NCI-H1930 (cell line): ENCODE results near the gene CYTH4.

Experiments used
- DNase-seq, 2 experiments: peaks; one replicate each; lab custom pipeline; 2025; lab: John Stamatoyannopoulos, UW

Gene CYTH4

DNA sequence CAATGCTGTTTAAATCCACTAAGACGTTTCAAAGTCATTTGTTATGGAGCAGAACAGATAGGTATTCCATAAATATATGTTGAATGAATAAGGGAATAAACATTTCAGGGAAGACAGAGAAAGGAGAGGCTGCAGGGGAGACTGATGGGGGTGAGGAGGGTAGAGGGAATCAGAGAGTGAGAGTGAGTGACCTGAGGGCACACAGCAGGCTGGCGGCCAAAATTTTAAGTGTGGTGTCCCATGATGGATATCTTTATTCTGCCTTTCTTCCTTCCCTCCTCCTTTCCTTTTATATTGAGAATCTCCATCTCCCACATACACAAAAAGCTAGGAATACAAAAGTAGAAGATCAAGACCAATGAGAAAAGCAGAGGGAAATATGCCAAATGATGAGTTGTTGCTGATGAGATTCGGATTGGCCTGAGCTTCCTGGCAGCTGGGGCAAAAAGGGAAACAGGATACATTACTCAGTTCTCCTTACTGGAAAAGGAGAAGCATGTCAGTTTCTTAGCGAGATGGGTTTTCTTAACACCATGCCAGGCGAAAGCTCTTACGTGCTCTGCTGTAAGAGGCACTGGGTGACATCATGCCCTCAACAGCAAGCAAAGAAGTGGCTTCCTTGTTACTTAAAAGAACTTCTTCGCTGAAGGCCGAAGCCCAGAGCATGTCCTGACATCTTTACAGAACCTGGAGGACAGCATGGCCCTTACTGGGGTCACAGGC, 11.2 kb upstream of the CYTH4 start:
- no peak for DNase-seq

DNA sequence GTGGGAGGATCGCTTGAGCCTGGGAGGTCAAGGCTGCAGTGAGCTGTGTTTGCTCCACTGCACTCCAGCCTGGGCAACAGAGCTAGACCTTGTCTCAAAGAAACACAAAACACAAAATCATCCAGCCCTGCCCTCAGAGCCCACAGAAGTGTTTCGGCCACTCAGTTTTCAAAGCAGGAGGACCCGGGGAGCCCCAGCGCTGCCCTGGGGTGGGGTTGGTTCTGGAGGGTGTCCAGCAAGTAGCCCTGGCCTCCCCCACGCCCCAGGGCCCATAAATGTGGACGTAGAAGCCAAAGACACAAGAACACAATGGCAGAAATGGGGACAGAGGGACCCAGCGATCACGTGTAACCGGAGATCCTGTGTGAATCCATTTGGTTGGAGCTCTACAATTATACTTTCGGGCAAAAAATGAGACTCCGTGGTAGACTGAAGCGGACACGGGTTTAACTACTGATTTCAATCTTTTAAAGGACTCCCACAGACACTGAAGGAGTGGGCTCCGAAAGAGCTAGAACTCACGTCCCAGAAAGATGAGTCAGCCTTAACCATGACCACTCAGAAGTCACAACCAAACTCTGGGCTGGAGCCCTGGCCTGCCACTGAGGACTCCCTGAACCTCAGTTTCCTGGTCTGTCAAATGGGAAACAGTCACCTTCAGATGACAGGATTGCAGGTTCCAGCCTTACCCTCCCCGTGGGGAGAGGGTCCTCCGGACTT, 9.0 kb upstream of the CYTH4 start:
- DNase-seq = no peak

DNA sequence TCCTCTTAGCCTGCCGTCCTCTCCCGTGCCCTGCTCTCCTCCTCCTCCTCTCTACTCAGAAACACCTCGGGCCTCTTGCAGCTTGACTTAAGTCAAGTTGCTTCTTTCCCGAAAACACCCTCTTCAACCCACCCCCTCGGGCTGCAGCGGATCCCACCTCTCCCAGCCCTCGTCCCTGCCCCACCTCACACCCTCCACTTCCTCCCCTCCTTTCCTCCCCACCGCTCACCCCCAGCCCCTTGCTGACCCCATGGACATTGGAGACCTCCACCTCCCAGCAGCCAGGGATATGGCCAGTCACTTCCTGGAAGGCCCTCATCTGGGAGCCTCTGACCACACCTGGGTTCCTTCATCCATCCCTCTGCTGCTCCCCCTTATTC, 8.5 kb upstream of the CYTH4 start:
- no peak for DNase-seq

DNA sequence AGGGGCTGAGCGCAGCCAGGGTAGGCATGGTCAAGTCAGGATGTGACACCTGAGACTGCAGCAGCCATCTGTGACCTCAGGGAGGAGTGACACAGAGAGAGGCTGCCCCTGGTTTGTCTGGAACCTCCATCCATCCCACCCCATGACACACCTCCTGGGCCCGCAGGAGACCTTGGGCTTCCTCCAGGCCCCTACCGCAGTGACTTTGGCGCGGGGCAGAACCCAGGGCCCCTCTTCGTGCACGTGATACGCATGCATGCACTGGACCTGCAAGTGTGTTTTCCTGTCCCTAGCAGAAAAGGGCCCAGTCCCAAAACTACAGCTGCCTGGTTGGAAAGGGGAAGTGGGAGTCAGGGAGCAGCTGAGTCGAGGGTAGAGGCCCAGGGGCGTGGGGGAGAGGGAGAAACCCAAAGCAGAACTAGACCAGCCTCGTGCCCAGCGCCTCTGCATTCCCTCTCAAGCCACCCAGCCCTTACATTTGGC, 7.9 kb upstream of the CYTH4 start:
- DNase-seq = no peak

DNA sequence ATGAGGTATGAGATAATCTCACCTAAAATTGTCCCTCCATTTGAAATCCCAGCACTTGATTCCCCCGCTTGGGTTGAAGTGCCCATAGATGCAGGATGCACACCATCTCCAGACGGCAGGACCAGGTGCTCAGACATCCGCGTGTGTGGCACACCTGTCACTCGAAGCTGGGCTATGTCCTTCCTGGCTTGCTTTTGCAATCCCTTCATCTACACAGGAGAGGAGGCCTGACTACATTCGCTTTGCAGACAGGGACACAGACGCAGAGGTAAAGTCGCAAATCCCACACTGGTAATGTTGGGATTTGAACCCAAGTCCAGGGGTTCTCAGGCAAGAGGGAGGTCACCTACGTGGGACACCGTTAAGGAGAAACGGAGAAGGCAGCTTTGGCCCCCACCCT, 7.2 kb upstream of the CYTH4 start:
- no peak for DNase-seq

DNA sequence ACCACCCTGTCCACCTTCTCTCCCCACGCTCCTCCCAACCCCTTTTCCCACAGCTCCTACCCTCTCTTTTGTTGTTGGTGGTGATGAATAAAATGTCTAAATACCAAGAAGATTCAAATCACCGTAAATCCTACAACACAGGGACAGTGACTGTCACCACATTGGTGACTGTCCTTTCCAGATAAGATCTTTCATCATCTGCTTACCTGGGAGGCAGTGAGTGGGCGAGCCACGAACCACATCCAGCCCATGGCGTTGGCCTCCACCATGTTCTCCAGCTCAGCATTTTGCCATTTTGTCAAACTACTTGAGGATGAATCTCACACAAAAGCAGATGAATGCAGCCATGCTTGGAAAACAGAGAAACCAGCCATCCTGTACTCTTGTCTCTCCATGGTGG, 6.7 kb upstream of the CYTH4 start:
- DNase-seq = no peak

DNA sequence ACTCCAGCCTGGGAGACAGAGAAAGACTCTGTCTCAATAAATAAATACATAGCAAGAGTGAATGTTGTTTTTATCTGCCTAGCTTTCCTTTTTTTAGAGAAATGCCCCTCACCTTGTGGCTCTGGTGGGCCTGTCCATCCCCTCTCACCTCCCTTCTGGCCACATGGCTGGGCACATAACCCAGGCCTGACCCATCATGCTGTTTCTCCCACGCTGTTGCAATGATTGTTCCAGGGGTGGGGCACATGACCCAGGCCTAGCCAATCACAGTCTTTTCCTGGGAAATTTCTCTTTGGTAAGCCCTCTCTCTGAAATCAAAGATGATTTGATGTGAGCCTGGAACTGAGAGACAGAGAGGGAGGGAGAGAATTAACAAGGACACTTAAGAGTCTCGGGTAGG, 5.5 kb upstream of the CYTH4 start:
- DNase-seq = no peak

DNA sequence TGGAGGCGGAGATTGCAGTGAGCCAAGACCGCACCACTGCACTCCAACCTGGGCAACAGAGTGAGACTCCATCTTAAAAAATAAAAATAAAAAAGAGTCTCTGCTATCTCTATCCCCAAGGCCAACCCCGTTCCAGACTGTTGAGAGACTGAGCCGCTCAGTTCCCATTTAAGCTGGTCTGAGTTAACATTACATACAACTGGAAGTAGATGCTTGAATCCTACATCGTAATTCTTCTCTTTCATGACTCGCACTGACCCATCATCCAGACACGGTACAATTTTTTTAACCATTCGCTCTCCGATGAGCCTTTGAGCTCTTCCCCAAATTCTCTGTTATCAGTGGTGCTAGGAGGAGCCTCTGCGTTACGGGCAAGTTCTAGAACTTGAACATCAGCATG, 4.9 kb upstream of the CYTH4 start:
- no peak for DNase-seq

DNA sequence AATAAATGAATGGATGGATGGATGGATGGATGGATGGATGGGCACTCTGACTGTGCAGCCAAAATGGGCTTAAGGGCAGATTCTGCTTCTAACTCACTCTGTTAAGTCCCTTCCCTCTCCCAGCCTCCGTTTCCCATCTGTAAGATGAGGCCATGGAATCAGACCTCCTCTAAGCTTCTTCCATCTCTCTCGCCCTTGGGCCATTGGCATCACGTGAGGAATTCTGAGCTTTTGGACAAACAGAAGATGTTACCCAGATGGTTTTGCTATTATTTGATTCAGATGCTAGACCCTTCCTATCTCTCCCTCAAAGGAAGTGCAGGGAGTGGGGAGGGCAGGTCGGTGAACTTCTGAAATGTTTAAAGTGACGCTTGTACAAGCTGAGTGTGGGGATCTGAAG, 4.0 kb upstream of the CYTH4 start:
- DNase-seq = no peak

DNA sequence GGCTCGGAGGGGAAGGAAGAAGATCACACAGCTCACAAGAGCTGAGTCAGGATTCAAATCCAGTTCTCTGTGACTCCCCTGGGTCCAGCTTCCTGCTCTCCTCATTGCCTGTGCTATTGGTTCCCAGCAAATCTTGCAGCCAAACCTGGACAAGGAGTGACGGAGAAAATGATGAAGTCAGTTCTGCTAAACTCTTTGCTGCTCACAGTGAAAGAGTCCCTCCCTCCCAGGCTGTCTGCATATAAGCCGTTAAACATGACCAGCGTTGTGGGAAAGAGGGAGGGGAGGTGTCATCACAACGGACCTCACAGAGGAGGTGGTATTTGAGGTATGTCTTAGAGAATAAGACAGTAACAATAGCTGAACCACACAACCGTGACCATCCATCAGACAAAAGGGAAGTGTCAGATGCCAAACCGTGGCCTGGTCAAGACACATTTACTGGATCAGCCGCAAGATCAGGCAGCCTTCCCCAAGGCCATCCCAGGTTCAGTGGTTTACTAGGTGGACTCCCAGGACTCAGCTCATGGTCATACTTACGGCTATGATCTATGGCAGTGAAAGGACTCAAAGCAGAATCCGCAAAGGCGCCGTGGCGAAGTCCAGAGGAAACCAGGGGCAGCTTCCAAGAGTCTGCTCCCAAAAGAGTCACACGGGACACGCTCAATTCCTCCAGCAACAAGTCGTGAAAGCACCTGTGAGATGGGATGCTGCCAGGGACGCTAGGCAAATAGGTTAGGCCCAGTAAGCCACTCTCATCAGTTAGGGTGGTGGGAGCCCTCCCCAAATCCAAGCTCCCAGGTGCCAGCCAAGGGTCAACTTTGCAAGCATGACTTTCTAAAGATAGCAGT, 2.8 kb upstream of the CYTH4 start:
- no peak for DNase-seq

DNA sequence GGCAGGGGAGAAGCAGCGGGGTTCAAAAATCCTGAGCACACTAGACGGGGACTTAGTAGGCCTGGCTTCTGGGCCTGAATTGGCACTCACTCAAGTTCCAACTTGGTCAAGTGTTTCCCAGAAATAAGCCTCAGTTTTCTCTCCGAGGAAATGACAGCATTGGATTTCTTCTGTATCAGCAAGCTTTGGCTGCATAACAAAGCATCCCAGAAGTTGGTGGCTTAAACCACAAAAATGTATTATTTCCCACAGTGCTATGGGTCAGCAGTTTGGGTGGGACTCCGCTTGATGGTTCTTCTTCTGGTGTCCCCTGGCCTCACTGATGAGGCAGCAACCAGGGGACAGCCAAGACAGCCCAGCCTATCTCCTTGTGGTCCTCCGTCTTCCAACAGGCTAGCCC, 1.6 kb upstream of the CYTH4 start:
- no peak for DNase-seq

DNA sequence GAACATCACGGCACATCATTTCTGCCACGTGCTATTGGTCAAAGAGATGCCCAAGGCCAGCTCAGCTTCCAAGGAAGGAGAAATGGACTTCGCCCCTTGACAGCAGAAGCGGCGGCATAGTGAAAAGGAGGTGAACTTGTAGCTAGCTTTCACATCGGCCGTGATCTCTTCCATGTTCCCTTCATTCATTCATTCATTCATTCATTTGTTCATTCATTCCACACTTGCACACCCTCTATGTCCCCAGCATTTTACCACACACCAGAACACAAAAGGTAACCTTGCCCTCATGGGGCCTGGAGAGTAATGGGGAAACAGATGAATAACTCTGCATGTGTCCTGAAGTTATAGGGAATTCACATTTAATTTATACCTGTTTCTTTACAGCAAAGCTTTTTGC, 1.1 kb upstream of the CYTH4 start:
- no peak for DNase-seq

DNA sequence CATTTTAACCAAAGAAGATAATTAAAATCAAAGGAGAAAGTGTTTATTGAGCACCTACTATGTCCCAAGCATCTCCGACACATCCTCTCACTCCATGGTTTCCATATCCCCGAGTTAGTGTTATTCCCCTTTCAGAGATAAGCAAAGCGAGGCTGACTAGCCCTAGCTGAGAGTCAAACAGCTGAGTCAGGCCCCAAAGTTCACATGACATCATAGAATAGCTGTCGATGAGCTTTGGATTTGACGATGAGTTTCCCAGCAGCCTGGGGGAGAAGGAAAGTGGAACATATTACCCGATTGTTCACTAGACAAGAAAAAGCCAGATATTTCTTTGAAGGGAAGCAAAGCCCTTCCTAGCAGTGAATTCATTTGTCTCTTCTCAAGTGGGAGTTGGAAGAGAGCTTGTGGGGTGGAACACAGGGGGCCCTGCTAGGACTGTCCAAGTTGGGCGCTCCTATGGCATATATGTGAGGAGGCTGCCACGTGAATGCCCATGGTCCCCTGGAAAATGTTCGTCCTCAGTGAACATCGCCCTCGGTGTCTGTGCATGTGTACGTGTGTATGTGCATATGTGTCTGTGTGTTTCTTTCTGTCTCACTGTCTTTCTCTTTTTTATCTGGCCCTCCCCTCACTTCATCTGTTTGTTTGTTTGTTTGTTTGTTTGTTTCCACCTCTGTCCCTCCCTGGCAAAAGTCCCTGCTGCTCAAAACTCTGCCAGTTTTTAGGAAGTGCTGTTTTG, 493 bp upstream of the CYTH4 start:
- DNase-seq = no peak

DNA sequence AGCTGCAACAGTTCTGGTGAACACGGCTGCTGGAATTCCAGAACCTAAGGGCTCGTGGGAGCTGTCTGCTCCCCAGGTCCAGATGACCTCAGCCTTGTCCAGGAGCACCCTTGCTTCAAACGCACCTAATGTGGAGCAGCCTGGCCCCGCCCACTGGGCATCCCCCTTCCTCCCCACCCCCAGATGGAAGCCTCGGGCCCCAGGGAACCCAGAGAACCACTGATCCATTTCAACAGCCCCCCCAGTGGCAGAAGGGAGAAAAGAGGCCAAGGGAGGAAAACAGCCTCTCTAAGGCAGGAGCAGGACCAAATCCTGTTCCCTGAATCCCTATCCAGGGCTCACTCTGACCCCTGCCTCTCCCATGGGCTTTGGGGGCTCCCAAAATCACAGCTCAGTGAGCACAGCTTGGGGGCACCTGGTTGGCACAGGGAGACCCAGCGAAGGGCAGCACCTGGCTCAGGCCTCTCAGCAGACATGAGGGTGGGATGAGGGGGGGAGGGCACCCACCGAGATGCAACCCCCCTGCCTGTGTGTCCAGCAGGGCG, 1.2 kb downstream of the CYTH4 start:
- DNase-seq = no peak

DNA sequence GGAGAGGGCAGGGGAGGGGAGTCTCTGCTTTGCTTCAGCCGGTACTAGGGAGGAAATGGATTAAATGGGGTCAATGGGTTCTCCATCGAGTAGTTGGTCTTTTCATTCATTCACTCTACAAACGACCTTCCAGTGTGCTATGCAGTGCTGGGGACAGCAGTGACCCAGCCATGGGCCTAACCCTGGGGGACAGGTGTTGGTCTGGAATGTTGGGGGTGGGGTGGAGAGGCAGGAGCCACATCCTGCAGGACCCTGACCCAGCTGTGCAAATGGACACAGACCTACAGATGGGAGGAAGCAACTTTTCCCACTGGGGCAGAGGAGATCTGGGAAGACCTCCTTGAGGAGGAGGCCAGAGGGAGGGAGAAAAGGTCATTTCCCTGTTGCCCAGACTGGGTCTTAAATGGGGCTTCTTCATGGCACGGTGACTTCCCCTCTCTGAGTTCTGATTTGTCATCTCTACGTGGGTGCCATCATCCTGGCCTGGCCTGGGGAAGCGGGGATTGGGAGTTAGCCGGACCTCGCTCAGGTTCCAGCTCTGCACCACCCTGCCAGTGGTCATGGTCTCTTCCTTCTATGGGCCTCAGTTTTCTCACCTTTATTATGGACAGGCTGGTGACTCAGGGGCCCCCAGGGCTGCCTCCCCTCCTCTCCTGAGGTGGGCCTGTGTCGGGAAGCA, 2.0 kb downstream of the CYTH4 start:
- DNase-seq = no peak

DNA sequence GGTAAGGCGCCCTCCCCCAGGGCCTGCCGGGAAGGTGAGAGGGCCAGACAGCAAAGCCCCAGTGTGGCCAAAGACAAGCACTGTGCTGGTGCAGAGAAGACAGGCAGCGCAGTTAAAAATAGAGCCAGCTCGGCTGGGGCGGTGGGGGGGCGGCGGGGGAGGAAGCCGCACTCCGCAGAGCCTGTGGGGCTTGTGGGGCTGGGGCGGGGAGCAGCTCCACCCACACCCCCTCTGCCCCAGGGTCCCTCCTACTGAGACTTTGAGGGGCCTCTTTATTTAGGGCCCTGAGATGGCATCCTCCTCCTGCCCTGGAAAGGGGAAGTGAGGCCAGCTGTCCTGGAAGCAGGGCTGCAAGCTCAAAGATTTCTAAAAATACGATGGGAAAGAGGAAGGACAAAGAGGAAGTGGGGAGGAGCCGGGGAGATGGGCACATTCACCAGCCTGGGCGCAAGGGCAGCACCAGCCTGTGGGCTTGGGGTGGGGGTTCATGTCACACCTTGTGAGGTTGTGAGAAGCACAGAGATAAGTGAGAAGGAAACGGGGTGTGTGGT, 2.6 kb downstream of the CYTH4 start:
- DNase-seq = no peak

DNA sequence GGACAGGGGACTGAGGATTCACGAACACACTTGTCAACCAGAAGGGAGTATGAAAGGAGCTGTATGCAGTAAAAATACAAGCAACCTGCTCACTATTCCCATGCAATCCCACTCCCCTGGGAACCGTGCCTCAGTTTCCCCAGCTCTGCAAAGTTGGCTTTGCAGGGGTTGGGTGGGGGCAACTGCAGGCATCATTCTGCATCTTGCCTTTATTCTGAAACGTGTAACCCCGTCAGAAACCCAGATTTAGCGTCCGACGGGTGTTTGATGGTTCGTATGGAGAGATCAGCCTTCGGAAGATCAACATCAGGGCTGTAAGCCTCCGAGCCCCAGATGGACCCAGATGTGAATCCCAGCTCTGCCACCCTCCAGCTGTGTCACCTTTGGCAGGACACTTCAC, 3.6 kb downstream of the CYTH4 start:
- DNase-seq = no peak

DNA sequence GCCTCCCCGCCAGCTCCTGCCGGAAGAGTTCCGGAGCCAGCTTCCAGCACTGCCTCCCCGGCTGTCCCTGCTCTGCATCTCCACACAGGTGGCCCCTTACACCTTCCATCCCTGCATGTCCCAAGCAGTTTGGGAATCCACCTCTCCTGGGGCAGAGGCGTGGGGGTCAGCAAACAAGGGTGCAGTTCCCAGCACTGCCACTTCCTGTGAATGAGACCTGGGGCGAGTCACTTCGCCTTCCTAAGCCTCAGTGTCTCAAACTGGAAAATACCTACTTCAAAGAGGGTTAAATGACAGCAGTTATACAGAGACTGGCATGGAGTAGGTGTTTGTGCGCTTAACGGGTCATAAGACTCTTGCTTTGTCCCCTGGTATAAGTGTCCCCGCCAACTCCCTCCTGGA, 5.2 kb downstream of the CYTH4 start:
- DNase-seq = no peak

DNA sequence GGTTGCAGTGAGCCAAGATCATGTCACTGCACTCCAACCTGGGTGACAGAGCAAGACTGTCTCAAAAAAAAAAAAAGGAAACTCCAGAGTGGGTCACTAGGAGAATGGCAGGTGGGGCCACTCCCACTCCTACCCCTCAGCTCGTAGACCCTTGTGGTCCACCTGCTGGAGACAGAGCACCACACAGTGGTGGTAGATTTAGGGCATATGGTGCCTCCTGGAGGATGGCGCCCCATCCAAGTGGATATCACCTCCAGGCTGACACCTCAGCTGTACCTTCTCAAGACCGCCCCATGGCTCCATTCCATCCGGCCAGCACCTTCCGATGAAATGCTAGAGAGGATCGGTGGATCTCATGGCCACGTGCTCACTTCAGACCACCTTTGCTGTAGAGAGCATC, 6.2 kb downstream of the CYTH4 start:
- DNase-seq = no peak

DNA sequence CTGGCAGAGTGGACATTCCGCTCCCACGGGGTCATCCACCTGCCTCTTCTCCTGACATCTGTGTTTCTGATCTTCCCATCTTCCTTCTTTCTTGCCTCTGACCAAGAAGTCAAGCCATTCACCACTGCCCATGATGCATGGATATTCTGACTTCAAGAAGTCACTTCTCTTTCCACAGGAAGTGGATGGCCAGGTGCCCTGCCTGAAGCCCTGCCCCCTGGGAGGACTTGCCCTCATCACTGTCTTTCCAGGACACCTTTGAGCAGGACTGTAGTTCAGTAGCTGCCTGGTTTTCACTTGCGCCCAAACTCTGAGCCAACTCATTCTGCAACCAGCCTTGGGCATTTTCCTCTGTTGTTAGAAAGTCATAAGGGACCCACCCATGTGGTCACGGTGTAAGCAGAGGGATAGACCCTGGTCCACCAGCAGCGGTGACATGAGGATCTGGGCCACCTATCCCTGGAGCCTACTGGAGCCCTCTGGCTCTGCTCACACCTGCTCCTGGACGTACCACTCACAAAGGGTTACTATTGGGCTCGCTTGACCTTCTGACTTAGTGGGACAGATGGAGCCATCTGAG, 6.9 kb downstream of the CYTH4 start:
- no peak for DNase-seq

DNA sequence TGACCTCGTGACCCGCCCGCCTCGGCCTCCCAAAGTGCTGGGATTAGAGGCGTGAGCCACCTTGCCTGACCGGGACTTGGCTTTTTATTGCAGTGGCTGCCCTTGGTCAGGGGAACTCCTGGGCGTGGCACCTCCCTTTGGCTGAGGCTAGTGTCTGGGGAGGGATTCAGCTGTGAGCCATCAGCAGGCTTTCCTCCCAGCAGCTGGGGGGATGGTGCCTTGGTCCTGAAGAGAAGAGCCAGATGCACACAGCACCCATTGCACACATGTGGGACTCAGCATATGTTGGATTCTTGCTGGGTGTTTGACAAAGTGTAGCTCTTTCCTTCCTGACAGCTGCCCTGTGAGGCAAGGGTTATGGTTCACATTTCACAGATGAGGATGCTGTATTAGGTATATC, 8.4 kb downstream of the CYTH4 start:
- no peak for DNase-seq
